PC-3 (cell line): ENCODE results near the gene SPOPL. TPM values are rescaled to one million over a fixed set of nuclear protein-coding genes. Genes with fewer than 3 reads are reported as not detected.

ENCODE experiments used
- ATAC-seq: fragments of 200-7000 bp; cut with Tn5 transposase; 2 replicates; pipeline ENCODE4 v1.9.1; 2020; ENCODE audit warnings: mild to moderate bottlenecking, moderate library complexity
- BruUV-seq: library from RNA; stranded (reverse); fragments of 400-500 nt; replicated peaks from 2 replicates; lab custom pipeline; 2021; lab: Mats Ljungman, UMichigan
- CTCF ChIA-PET: fragments of 300-600 bp; sonication (Branson Sonifier 250); formaldehyde crosslinking; loops from one replicate; lab custom pipeline; 2022; ENCODE audit warnings: antibody characterized with exemption; lab: Charles Lee
- POLR2A ChIA-PET: fragments of 300-600 bp; sonication (Branson Sonifier 250); formaldehyde crosslinking; loops from one replicate; lab custom pipeline; 2022; ENCODE audit warnings: antibody characterized with exemption; ENCODE audit not compliant: unreplicated experiment; lab: Charles Lee
- DNase-seq: peaks from one replicate; pipeline ENCODE4 v3.0.0-alpha.2; 2015
- H2AFZ ChIP-seq: fragments of 300-600 bp; sonication (generic); 2 replicates; pipeline ENCODE4 v1.6.0; 2016; ENCODE audit warnings: antibody characterized with exemption, low read length
- H3F3A ChIP-seq: fragments of 300-600 bp; sonication (generic); one replicate; pipeline ENCODE4 v1.6.0; 2017; ENCODE audit warnings: antibody characterized with exemption, low read length, control low read depth, mild to moderate bottlenecking; ENCODE audit not compliant: unreplicated experiment
- H3K27ac ChIP-seq: fragments of 300-600 bp; sonication (generic); 2 replicates; pipeline ENCODE4 v1.5.1; 2016; ENCODE audit warnings: mild to moderate bottlenecking, low read length
- H3K27me3 ChIP-seq: fragments of 300-600 bp; sonication (generic); 2 replicates; pipeline ENCODE4 v1.6.1; 2016; ENCODE audit warnings: low read length, mixed read lengths
- H3K36me3 ChIP-seq: fragments of 300-600 bp; sonication (generic); 2 replicates; pipeline ENCODE4 v1.6.1; 2016; ENCODE audit warnings: low read depth, mixed run types, low read length, mixed read lengths
- H3K4me1 ChIP-seq: fragments of 300-600 bp; sonication (generic); 2 replicates; pipeline ENCODE4 v1.5.1; 2016; ENCODE audit warnings: low read length; ENCODE audit not compliant: insufficient read depth
- H3K4me2 ChIP-seq: fragments of 300-600 bp; sonication (generic); 2 replicates; pipeline ENCODE4 v1.6.0; 2016; ENCODE audit warnings: low read length
- H3K4me3 ChIP-seq: fragments of 300-600 bp; sonication (generic); 2 replicates; pipeline ENCODE4 v1.5.1; 2016; ENCODE audit warnings: mild to moderate bottlenecking, low read length, mixed read lengths
- H3K79me2 ChIP-seq: fragments of 300-600 bp; sonication (generic); 2 replicates; pipeline ENCODE4 v1.6.1; 2017; ENCODE audit warnings: low read length, mixed read lengths
- H3K9ac ChIP-seq: fragments of 300-600 bp; sonication (generic); 2 replicates; pipeline ENCODE4 v1.6.0; 2016; ENCODE audit warnings: mild to moderate bottlenecking, low read length
- H3K9me2 ChIP-seq: fragments of 300-600 bp; sonication (generic); replicated peaks from 2 replicates; pipeline ENCODE4 v1.6.1; 2016; ENCODE audit warnings: mixed run types, low read length, mixed read lengths
- H3K9me3 ChIP-seq: fragments of 300-600 bp; sonication (generic); 2 replicates; pipeline ENCODE4 v1.6.1; 2016; ENCODE audit warnings: low read length, mixed read lengths
- H4K20me1 ChIP-seq: fragments of 300-600 bp; sonication (generic); 2 replicates; pipeline ENCODE4 v1.6.1; 2016; ENCODE audit warnings: low read length, mixed read lengths
- CTCF ChIP-seq: fragments of 300-600 bp; sonication (generic); conservative IDR thresholded peaks from 2 replicates; pipeline ENCODE4 v1.5.1; 2017; ENCODE audit warnings: antibody characterized with exemption, low read depth, mild to moderate bottlenecking, low read length
- EZH2 ChIP-seq: fragments of 300-600 bp; sonication (generic); IDR thresholded peaks from one replicate; pipeline ENCODE4 v1.6.1; 2017; ENCODE audit warnings: antibody characterized with exemption, mild to moderate bottlenecking, low read length; ENCODE audit not compliant: unreplicated experiment
- EZH2phosphoT487 ChIP-seq: fragments of 300-600 bp; sonication (generic); IDR thresholded peaks from 2 replicates; pipeline ENCODE4 v1.6.1; 2018; ENCODE audit warnings: mild to moderate bottlenecking, antibody characterized with exemption, low read length, borderline replicate concordance
- intact Hi-C: fragments of 100-400 bp; cut with micrococcal nuclease; formaldehyde crosslinking; loops from 2 replicates; pipeline ENCODE4 v1.9.0; 2023
- total RNA-seq: library from RNA; depleted of rRNA; stranded (reverse); fragments of >200 nt; gene quantifications from 2 replicates; pipeline ENCODE4 v1.2.3, GENCODE V29; 2014

Gene SPOPL
- total RNA-seq, 1 experiment from 2014 or later: 10.2 TPM

GRCh38 chr2:138609446-138609845 is 107.9 kb downstream of the SPOPL start:
- intact Hi-C loops: no loop called here
- no peaks in the 10 kb centered on the region for H3K36me3 ChIP-seq
- H3K27ac ChIP-seq: no peak overlapping the region
- no peak overlapping the region for H3K4me2 ChIP-seq
- ATAC-seq (no peak), DNase-seq (no peak)
- no peak overlapping the region for H2AFZ ChIP-seq
- no TSS peak for BruUV-seq
- CTCF ChIA-PET: no interaction called here
- no peaks in the 10 kb centered on the region for H3K27me3 ChIP-seq
- no peaks in the 10 kb centered on the region for H3K4me1 ChIP-seq
- H3K79me2 ChIP-seq: no peaks in the 10 kb centered on the region
- H3K9me3 ChIP-seq: no peaks in the 10 kb centered on the region
- no peaks in the 10 kb centered on the region for H3K9me2 ChIP-seq
- H4K20me1 ChIP-seq: no peaks in the 10 kb centered on the region
- H3K9ac ChIP-seq: no peak overlapping the region
- TF ChIP-seq EZH2phosphoT487 (no peak), EZH2 (no peak), CTCF (no peak)
- no peak overlapping the region for H3K4me3 ChIP-seq
- POLR2A ChIA-PET: no interaction called here
- no peaks in the 10 kb centered on the region for H3F3A ChIP-seq

GRCh38 chr2:138610201-138610953 is 108.8 kb downstream of the SPOPL start:
- Histone ChIP-seq H2AFZ (no peak overlapping the region), H3K9ac (no peak overlapping the region), H3K27me3 (no peaks in the 10 kb centered on the region), H3K36me3 (no peaks in the 10 kb centered on the region), H4K20me1 (no peaks in the 10 kb centered on the region), H3F3A (no peaks in the 10 kb centered on the region), H3K4me3 (no peak overlapping the region), H3K9me3 (no peaks in the 10 kb centered on the region), H3K27ac (no peak overlapping the region), H3K79me2 (no peaks in the 10 kb centered on the region), H3K4me1 (peaks cover 5% of the 10 kb centered on the region; the same call in 1 of the 2 replicates), H3K9me2 (no peaks in the 10 kb centered on the region), H3K4me2 (no peak overlapping the region)
- BruUV-seq: no TSS peak
- intact Hi-C loops: no loop called here
- ATAC-seq (no peak), DNase-seq (no peak)
- TF ChIP-seq EZH2phosphoT487 (no peak), EZH2 (no peak), CTCF (no peak)
- CTCF ChIA-PET: no interaction called here
- POLR2A ChIA-PET: no interaction called here

- no peaks in the 10 kb centered on the region for H3K9me3 ChIP-seq
- H3K4me3 ChIP-seq: no peak overlapping the region
- intact Hi-C loops: no loop called here
- no peak overlapping the region for H3K27ac ChIP-seq
- TF ChIP-seq CTCF: no peak
- H4K20me1 ChIP-seq: no peaks in the 10 kb centered on the region
- H3K79me2 ChIP-seq: no peaks in the 10 kb centered on the region
- no peaks in the 10 kb centered on the region for H3K36me3 ChIP-seq
- peak overlapping the region; percentile 22; the same call in 1 of the 2 replicates for H2AFZ ChIP-seq
- no peaks in the 10 kb centered on the region for H3K9me2 ChIP-seq
- H3K9ac ChIP-seq: no peak overlapping the region
- ATAC-seq (peak; percentile 71), DNase-seq (peak; percentile 83)
- H3K27me3 ChIP-seq: no peaks in the 10 kb centered on the region
- ChIA-PET POLR2A (no interaction called here), CTCF (no interaction called here)
- BruUV-seq: no TSS peak
- H3F3A ChIP-seq: no peaks in the 10 kb centered on the region
- H3K4me1 ChIP-seq: peaks cover 5% of the 10 kb centered on the region; the same call in 1 of the 2 replicates
- peak overlapping the region; percentile 35; the same call in 1 of the 2 replicates for H3K4me2 ChIP-seq
Observed at GRCh38 chr2:138615257-138615656, 113.7 kb downstream of the SPOPL start.
